Thymus (tissue), 11 donors: ENCODE results near the gene ATF7. TPM values are rescaled to one million over a fixed set of nuclear protein-coding genes. Genes with fewer than 3 reads are reported as not detected.

Experiments used
- DNase-seq, 9 donors: peaks; one replicate each; pipeline ENCODE4 v3.0.0-alpha.2; 2013; ENCODE audit warnings: low spot score in 9 of 9, low read depth in 6 of 9, missing footprints in 1 of 9
- H3K27ac ChIP-seq, 2 donors: one replicate each; pipeline ENCODE4 v1.5.1; 2013; ENCODE audit warnings: control low read depth in 1 of 2, low read depth in 1 of 2, low read length in 1 of 2, mild to moderate bottlenecking in 1 of 2, moderate library complexity in 1 of 2
- H3K27me3 ChIP-seq, 2 donors: one replicate each; pipeline ENCODE4 v1.5.1; 2013; ENCODE audit warnings: low read length in 1 of 2; ENCODE audit not compliant: control insufficient read depth in 2 of 2, insufficient read depth in 1 of 2
- H3K36me3 ChIP-seq, 2 donors: one replicate each; pipeline ENCODE4 v1.5.1; 2013; ENCODE audit warnings: low read length in 1 of 2, mild to moderate bottlenecking in 1 of 2, moderate library complexity in 1 of 2; ENCODE audit not compliant: control insufficient read depth in 2 of 2, insufficient read depth in 2 of 2
- H3K4me1 ChIP-seq, 2 donors: one replicate each; pipeline ENCODE4 v1.5.1; 2013; ENCODE audit warnings: low read length in 2 of 2; ENCODE audit not compliant: control insufficient read depth in 2 of 2, insufficient read depth in 2 of 2
- H3K4me3 ChIP-seq, 2 donors: one replicate each; pipeline ENCODE4 v1.5.1; 2013; ENCODE audit warnings: low read length in 2 of 2, control low read depth in 1 of 2, mild to moderate bottlenecking in 1 of 2
- H3K9me3 ChIP-seq, 2 donors: one replicate each; pipeline ENCODE4 v1.5.1; 2013; ENCODE audit warnings: low read length in 1 of 2, mild to moderate bottlenecking in 1 of 2; ENCODE audit not compliant: control insufficient read depth in 2 of 2, insufficient read depth in 1 of 2
- WGBS: extraction: QIAGEN DNeasy Blood & Tissue Kit; methylation state at CpG from one replicate; pipeline ENCODE4 v1.1.7; 2013; 5-methylcytosine and 5-hydroxymethylcytosine counted together
- polyA plus RNA-seq: library from polyadenylated mRNA; stranded (reverse); fragments of 200-250 nt; gene quantifications from one replicate; pipeline ENCODE4 v1.2.3, GENCODE V29; 2013
- total RNA-seq: library from RNA; stranded (reverse); fragments of 120-200 nt; gene quantifications from one replicate; pipeline ENCODE4 v1.2.4, GENCODE V29; 2013
- donor health status: healthy.

The ATF7 gene
- total and polyA plus RNA-seq, 2 donors, result 6.0 to 15.8 TPM

- no peak overlapping the region for H3K4me3 ChIP-seq
- H3K27ac ChIP-seq, result no peak overlapping the region
- peaks cover 66 to 85% of the 10 kb centered on the region in 2 donors for H3K36me3 ChIP-seq
- 99% methylated on average over 5 of the region's 5 CpGs for WGBS
- H3K4me1 ChIP-seq, result no peaks in the 10 kb centered on the region
- no peak for DNase-seq
- H3K9me3 ChIP-seq, result no peaks in the 10 kb centered on the region
- H3K27me3 ChIP-seq, result no peaks in the 10 kb centered on the region
Measured at GRCh38 chr12:53518381-53518780, 107.8 kb downstream of the ATF7 start.

DNA sequence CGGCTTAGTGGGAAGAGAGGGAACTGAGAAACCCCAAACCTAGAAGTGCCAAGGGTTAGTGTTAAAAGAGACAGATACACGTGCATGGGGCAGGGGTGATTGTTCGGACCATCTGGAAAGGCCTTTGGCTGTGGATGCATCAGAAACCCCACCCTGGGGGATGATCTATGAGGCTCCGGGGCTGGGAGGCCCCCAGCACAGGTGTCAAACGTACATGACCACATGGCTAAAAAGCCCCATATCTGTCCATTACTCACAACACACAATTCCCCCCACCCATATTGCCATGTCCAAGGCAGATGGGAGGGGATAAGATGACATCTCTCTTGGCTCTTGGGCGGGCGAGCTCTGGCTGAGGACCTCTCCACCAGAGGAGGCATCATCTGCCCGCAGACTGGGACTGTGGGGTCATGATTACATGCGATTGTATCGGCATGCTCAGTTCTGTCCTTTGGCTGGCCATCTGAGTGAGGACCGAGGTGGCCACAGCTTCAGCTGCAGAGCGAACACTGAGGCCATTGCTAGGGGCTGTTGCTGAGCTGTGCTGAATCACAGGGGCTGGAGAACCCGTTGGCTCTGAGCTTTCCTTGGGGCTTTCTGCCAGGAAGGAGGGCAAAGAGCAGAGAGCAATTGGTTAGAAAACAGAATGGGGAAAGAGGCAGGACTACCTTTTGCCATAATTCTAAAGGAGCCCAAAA, 109.3 kb downstream of the ATF7 start:
- Histone ChIP-seq H3K4me3 (no peak overlapping the region), H3K4me1 (no peaks in the 10 kb centered on the region), H3K27me3 (no peaks in the 10 kb centered on the region), H3K36me3 (peaks cover 62 to 87% of the 10 kb centered on the region in 2 donors), H3K27ac (no peak overlapping the region), H3K9me3 (no peaks in the 10 kb centered on the region)
- no peak for DNase-seq
- WGBS, result 97% methylated on average over 13 of the region's 13 CpGs

- WGBS, result 95% methylated on average over 2 of the region's 2 CpGs
- no peaks in the 10 kb centered on the region for H3K9me3 ChIP-seq
- H3K4me3 ChIP-seq, result no peak overlapping the region
Measured at GRCh38 chr12:53515291-53515680, 110.9 kb downstream of the ATF7 start.

GRCh38 chr12:53514628-53515290, 111.4 kb downstream of the ATF7 start:
- Histone ChIP-seq H3K4me1 (no peaks in the 10 kb centered on the region), H3K36me3 (peaks cover 58 to 81% of the 10 kb centered on the region in 2 donors), H3K4me3 (no peak overlapping the region), H3K27ac (no peak overlapping the region), H3K9me3 (no peaks in the 10 kb centered on the region), H3K27me3 (no peaks in the 10 kb centered on the region)
- DNase-seq, result no peak
- 97% methylated on average over 6 of the region's 6 CpGs for WGBS

More at GRCh38 chr12:53515291-53515680, 110.9 kb downstream of the ATF7 start:
- Histone ChIP-seq H3K27ac (no peak overlapping the region), H3K4me1 (no peaks in the 10 kb centered on the region), H3K27me3 (no peaks in the 10 kb centered on the region), H3K36me3 (peaks cover 62 to 86% of the 10 kb centered on the region in 2 donors)
- no peak for DNase-seq

DNA sequence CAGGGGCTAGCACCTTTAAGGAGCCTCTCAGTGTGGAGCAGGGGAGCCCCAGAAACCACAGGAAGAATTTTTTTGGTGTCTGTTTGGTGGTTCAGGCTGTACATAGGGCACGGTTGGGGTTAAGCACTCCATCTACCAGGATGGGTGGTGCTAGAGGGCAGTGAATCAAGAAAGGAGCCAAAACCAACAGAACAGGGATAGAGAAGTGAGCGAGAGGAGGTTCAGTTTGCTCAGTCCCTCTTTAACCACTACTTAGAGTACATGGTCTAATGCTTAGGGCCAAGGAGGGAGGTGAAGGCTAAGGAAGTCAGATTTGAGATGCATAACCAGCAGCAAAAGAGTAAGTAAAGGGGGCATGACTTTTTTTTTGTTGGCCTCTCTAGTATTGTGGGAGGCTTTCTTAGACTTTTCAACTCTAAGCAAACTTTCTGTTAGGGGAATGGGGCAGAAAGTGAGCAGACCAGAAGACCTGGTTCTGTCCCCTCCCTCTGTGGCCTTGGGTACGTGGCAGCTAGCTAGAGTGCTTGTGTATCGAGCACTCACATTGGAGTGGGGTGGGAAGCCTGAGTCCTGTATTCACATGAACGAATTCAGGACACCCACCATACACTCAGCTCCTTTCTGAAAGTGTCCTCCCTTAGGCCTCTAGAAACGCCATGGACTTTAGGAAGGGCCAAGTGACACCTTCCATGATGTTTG, 112.3 kb downstream of the ATF7 start:
- Histone ChIP-seq H3K27ac (no peak overlapping the region), H3K4me3 (no peak overlapping the region)

DNA sequence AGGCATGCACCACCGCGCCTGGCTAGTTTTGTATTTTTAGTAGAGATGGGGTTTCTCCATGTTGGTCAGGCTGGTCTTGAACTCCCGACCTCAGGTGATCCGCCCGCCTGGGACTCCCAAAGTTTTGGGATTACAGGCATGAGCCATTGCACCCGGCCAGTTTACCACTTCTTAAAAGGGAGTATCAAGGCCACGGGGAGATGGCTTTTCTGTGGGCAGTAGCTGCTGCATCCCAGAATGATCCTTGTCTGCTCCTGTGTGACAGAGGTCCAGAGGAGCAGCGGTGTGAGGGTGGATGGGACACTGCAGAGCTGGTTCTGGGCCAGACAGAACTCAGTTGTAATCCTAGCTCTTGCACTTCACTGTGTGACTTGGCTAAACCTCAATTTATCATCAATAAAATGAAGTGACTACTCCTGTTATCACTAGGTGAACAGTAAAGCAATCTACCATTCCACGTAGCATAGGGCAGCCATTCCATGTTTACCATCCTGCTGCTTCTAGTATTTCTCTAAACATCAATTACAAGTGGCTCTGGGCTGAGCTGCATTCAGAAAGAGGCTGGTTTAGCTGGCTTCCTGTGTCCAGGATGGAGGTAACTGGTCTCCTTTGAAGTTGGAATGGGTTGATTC, 115.9 kb downstream of the ATF7 start:
- no peaks in the 10 kb centered on the region for H3K9me3 ChIP-seq
- peaks cover 2 to 7% of the 10 kb centered on the region in 2 donors for H3K4me1 ChIP-seq
- peaks cover 50 to 69% of the 10 kb centered on the region in 2 donors for H3K36me3 ChIP-seq
- DNase-seq, result no peak
- no peak overlapping the region for H3K4me3 ChIP-seq
- 97% methylated on average over 9 of the region's 9 CpGs for WGBS
- H3K27me3 ChIP-seq, result no peaks in the 10 kb centered on the region
- H3K27ac ChIP-seq, result no peak overlapping the region

More for the DNA sequence above, 112.3 kb downstream of the ATF7 start:
- H3K27me3 ChIP-seq, result no peaks in the 10 kb centered on the region
- no peaks in the 10 kb centered on the region for H3K9me3 ChIP-seq
- DNase-seq, result no peak
- H3K4me1 ChIP-seq, result peaks cover under 1 to 1% of the 10 kb centered on the region in 2 donors
- peaks cover 54 to 72% of the 10 kb centered on the region in 2 donors for H3K36me3 ChIP-seq
- 91% methylated on average over 6 of the region's 6 CpGs for WGBS

DNA sequence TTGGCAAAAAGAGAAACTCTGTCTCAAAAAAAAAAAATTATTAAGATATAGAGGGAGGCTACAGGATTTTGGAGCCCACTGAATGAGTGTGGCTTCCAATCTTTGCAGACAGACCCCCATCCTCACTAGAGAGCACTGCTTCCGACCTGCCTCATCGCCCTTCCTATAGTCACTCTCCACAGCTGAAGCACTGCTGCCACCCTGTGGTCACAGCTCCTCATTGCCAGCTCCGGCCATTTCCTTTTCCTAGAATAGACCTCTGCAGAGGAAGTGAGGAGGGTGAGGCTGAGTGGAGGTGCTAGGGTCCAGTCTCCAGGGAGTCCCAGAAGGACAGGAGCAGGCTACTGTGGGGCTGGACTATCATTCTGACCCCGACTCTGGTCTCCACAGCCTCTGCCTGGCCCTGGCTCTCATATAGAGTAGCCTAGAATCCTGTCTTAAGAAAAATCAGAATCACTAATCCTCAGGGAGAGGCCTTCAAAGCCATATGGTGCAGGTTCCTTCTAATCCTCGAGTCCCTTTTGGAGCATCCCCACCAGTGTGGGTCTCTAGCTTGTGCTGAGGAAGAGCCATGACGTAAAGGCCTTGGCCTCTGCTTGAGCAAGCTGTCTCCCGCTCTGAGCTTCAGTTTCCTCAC, 117.5 kb downstream of the ATF7 start:
- Histone ChIP-seq H3K4me1 (peaks cover 2 to 7% of the 10 kb centered on the region in 2 donors), H3K9me3 (no peaks in the 10 kb centered on the region), H3K27me3 (no peaks in the 10 kb centered on the region), H3K4me3 (no peak overlapping the region), H3K36me3 (peaks cover 47 to 63% of the 10 kb centered on the region in 2 donors), H3K27ac (peak overlapping the region in 1 of 2 donors; percentile 18)
- peak; percentile 52 to 92 (median 80) for DNase-seq
- 42% methylated on average over 7 of the region's 7 CpGs for WGBS

GRCh38 chr12:53507603-53507885, 118.6 kb downstream of the ATF7 start:
- peaks cover 42 to 52% of the 10 kb centered on the region in 2 donors for H3K36me3 ChIP-seq

More at GRCh38 chr12:53507603-53507885, 118.6 kb downstream of the ATF7 start:
- WGBS, result 96% methylated on average over 4 of the region's 4 CpGs
- Histone ChIP-seq H3K4me1 (peaks cover 2 to 9% of the 10 kb centered on the region in 2 donors), H3K9me3 (no peaks in the 10 kb centered on the region), H3K27me3 (no peaks in the 10 kb centered on the region), H3K4me3 (no peak overlapping the region), H3K27ac (no peak overlapping the region)
- no peak for DNase-seq
